Stimulated activated CD8-positive, alpha-beta memory T cell treated with anti-CD3 and anti-CD28 coated beads, Interleukin-7, amount 100 ng/mL, for 24 hours (primary cell): Measurements from ENCODE around the gene GRK4.

Experiments
- DNase-seq: peaks from one replicate; pipeline ENCODE4 v3.0.0-alpha.2; 2020; ENCODE audit warnings: low read depth

Gene GRK4

GRCh38 chr4:3013839-3014350 lies 50.5 kb downstream of the GRK4 start:
- no peak for DNase-seq

- no peak for DNase-seq
Observed at GRCh38 chr4:3016961-3017360, 53.6 kb downstream of the GRK4 start.

GRCh38 chr4:3017504-3017903 lies 54.1 kb downstream of the GRK4 start:
- no peak for DNase-seq

GRCh38 chr4:3019145-3019846 lies 55.9 kb downstream of the GRK4 start:
- DNase-seq = no peak

GRCh38 chr4:3021127-3021526 lies 57.8 kb downstream of the GRK4 start:
- DNase-seq = no peak

- DNase-seq = no peak
Observed at GRCh38 chr4:3021627-3022026, 58.3 kb downstream of the GRK4 start.

- DNase-seq = no peak
Observed at GRCh38 chr4:3022112-3022511, 58.7 kb downstream of the GRK4 start.

- DNase-seq = no peak
Observed at GRCh38 chr4:3022651-3023050, 59.3 kb downstream of the GRK4 start.

GRCh38 chr4:3025881-3026280 lies 62.5 kb downstream of the GRK4 start:
- no peak for DNase-seq

GRCh38 chr4:3026540-3026939 lies 63.2 kb downstream of the GRK4 start:
- no peak for DNase-seq

GRCh38 chr4:3029464-3029863 lies 66.1 kb downstream of the GRK4 start:
- DNase-seq = no peak

GRCh38 chr4:3030566-3031356 lies 67.4 kb downstream of the GRK4 start:
- DNase-seq = no peak

GRCh38 chr4:3031357-3032082 lies 68.1 kb downstream of the GRK4 start:
- DNase-seq = no peak

GRCh38 chr4:3034231-3034630 lies 70.9 kb downstream of the GRK4 start:
- DNase-seq = no peak

- DNase-seq = no peak
Observed at GRCh38 chr4:3035249-3035648, 71.9 kb downstream of the GRK4 start.

- no peak for DNase-seq
Observed at GRCh38 chr4:3035674-3036073, 72.3 kb downstream of the GRK4 start.

GRCh38 chr4:3036131-3036952 lies 73.0 kb downstream of the GRK4 start:
- no peak for DNase-seq

- DNase-seq = no peak
Observed at GRCh38 chr4:3037957-3038461, 74.6 kb downstream of the GRK4 start.

- DNase-seq = no peak
Observed at GRCh38 chr4:3039706-3040366, 76.5 kb downstream of the GRK4 start.

- no peak for DNase-seq
Observed at GRCh38 chr4:3040452-3041191, 77.3 kb downstream of the GRK4 start.
